Activated CD4-positive, alpha-beta T cell treated with anti-CD3 and anti-CD28 coated beads, Interleukin-2, amount 50 U/mL, for 48 hours (primary cell): ENCODE results near the gene RHPN2.
"Not testable (repeated sequence)": the region's sequence is repeated elsewhere in the genome, so short reads cannot be mapped to it uniquely, and the experiment has no call there.

Experiments used
- DNase-seq, 2 experiments: peaks; one replicate each; pipeline ENCODE4 v3.0.0-alpha.2; 2020

The RHPN2 gene

GRCh38 chr19:32971012-32971595, 93.6 kb downstream of the RHPN2 start:
- DNase-seq = no peak

- DNase-seq = no peak
These were observed 95.1 kb downstream of the RHPN2 start for GRCh38 chr19:32969549-32969948.

GRCh38 chr19:32966750-32967149, 97.9 kb downstream of the RHPN2 start:
- DNase-seq = no peak

GRCh38 chr19:32945260-32945659, 119.4 kb downstream of the RHPN2 start:
- no peak for DNase-seq

- not testable (repeated sequence) for DNase-seq
These were observed 123.4 kb downstream of the RHPN2 start for GRCh38 chr19:32941273-32941672.

GRCh38 chr19:32936065-32936464, 128.6 kb downstream of the RHPN2 start:
- no peak for DNase-seq

GRCh38 chr19:32935629-32936028, 129.1 kb downstream of the RHPN2 start:
- DNase-seq = no peak

GRCh38 chr19:32933571-32933970, 131.1 kb downstream of the RHPN2 start:
- DNase-seq = no peak

- no peak for DNase-seq
These were observed 134.1 kb downstream of the RHPN2 start for GRCh38 chr19:32930567-32930966.

GRCh38 chr19:32928806-32929205, 135.9 kb downstream of the RHPN2 start:
- DNase-seq = no peak
